ENCODE results near the gene ZNF69.
A peak's percentile ranks its signal among the peaks of the same experiment; 100 is the strongest.
"Not testable (repeated sequence)": the region's sequence is repeated elsewhere in the genome, so short reads cannot be mapped to it uniquely, and the experiment has no call there.

Gene ZNF69

DNA sequence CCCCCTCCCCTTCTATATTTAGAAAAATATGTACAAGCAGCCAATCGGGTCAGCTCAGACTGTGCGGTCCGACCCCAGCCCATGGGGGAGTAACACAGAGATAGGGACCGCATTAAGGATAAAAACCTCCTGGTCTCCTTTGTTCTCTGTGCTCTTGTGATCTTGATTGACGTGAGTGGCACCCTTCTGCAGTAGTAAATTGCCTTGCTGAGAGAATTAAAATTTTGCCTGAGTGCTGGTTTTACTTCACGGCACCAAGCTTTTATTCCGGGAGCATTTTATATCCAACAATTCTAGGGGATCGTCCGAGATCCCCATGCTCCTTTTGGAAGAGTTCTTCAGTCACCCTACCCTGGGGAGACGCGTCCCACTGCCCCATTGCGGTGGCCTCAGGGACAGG, 7.0 kb upstream of the ZNF69 start:
- DNase-seq (no peak), ATAC-seq (no peak)
- no peaks in the 10 kb centered on the region for H3K27me3 Mint-ChIP-seq
- no peak overlapping the region for H3K4me3 Mint-ChIP-seq
- H3K4me1 Mint-ChIP-seq, result peaks cover 7% of the 10 kb centered on the region
- H3K27ac Mint-ChIP-seq, result no peak overlapping the region
- no peaks in the 10 kb centered on the region for H3K9me3 Mint-ChIP-seq

DNA sequence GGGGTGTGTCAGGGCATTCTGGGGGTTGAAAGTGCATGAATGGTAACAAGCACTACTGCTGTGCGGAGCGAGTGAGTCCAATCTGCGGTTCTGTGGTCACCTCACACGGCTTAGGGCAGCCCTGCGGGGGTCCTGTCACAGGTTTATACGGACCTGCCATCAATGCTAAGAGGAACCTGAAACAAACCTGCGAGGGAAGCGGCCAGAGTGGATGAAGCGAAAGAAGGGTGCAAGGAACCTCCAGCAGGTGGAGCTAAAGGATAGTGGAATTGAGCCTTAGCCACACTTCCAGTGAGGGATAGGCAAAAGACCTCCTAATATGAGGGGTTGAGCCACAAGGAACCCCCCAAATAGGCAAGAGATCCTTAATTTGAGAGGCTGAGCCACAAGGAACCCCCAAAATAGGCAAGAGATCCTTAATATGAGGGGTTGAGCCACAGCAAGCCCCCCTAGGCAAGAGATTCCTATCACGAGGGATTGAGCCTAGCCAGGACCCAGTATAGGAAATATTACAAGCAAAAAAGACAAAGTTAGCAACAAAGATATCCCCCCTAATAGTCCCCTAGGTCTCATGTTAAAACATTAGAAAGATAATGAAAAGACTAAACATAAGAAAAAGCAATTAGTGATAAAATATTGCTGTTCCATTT, 6.3 kb upstream of the ZNF69 start:
- peaks cover 0 to 3% of the 10 kb centered on the region in 2 donors for H3K9me3 Mint-ChIP-seq
- peak; percentile 73 for ATAC-seq
- no peak overlapping the region for H3K27ac Mint-ChIP-seq
- DNase-seq, result peak; percentile 56 to 63
- H3K27me3 Mint-ChIP-seq, result no peaks in the 10 kb centered on the region
- peaks cover 7% of the 10 kb centered on the region for H3K4me1 Mint-ChIP-seq
- no peak overlapping the region for H3K4me3 Mint-ChIP-seq

DNA sequence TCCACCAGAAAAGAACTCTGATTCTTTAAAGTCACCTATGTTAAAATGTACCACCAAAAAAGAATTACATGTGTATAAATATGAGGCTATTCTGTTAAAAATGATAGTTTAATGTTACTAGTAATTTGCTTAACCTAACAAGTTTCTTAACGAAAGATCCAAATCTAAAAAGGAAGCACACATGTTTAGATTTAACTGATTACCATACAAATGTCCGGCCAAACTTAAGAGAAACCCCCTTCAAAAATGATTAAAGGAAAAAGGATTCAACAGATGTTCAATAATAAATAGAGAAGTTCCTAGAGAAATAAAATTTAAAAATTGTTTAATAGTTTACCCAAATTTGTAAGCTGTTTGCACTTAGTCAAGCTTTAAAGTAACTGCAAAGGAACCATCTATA, 5.0 kb upstream of the ZNF69 start:
- ATAC-seq (no peak), DNase-seq (no peak)
- Mint-ChIP-seq H3K27me3 (no peaks in the 10 kb centered on the region), H3K4me1 (peaks cover 12% of the 10 kb centered on the region), H3K27ac (no peak overlapping the region), H3K9me3 (peaks cover 0 to 7% of the 10 kb centered on the region in 2 donors), H3K4me3 (no peak overlapping the region)

DNA sequence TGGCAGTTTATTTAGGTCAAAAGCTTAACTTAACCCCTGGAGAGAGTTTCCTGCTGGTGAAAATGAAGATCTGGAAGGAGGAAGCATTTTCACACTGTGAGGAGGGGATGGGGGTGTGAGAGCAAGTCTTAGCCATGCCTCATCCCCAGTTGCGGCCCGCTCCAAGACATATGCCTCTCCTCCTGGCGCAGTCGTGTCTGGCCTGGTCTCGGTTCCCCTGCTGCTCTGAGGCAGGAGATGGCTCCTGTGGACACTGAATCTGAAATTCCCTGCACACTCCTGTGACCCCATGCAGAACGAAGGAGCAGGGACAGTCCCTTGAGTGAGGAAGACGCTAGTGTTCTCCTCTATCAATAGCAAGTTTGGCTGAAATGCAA, 360 bp upstream of the ZNF69 start:
- Mint-ChIP-seq H3K27ac (no peak overlapping the region), H3K9me3 (peaks cover 0 to 7% of the 10 kb centered on the region in 2 donors), H3K4me1 (peaks cover 27% of the 10 kb centered on the region), H3K4me3 (peak overlapping the region; percentile 94), H3K27me3 (no peaks in the 10 kb centered on the region)
- DNase-seq (no peak), ATAC-seq (peak; percentile 10)

DNA sequence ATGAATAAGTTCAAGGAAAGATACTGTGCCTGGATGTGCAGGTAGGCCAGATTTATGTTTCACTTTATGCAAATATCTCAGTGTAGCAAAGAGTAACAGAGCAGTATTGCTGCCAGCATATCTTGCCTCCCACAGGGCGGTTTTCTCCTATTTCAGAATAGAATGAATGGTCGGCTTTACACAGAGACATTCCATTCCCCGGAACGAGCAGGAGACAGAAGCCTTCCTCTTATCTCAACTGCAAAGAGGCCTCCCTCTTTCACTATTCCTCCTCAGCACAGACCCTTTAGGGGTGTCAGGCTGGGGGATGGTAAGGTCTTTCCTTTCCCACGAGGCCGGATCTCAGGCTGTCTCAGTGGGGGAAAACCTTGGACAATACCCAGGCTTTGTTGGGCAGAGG, 2.3 kb downstream of the ZNF69 start:
- Mint-ChIP-seq H3K9me3 (peaks cover 10 to 23% of the 10 kb centered on the region in 2 donors), H3K4me1 (peaks cover 27% of the 10 kb centered on the region)
- not testable (repeated sequence) for H3K4me3 Mint-ChIP-seq, DNase-seq, ATAC-seq, H3K27me3 Mint-ChIP-seq, H3K27ac Mint-ChIP-seq

DNA sequence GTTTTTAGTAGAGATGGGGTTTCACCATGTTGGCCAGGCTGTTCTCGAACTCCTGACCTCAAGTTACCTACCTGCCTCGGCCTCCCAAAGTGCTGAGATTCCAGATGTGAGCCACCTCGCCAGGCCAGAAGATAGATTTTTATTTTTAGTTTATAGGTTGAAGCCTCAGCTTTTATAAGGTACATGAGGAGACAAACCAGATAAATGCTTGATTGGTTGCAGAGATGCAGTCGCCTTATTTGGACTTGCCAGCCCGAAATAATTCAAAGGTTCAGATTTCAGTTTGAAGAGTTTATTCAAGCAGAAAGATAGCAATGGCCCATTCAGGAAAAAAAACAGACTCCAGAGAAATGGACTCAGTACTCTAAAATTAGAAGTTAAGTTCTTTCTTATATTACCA, 3.1 kb downstream of the ZNF69 start:
- ATAC-seq, result no peak
- no peak overlapping the region for H3K4me3 Mint-ChIP-seq
- no peaks in the 10 kb centered on the region for H3K27me3 Mint-ChIP-seq
- no peak overlapping the region for H3K27ac Mint-ChIP-seq
- no peak for DNase-seq
- H3K4me1 Mint-ChIP-seq, result peaks cover 27% of the 10 kb centered on the region
- peaks cover 16 to 31% of the 10 kb centered on the region in 2 donors for H3K9me3 Mint-ChIP-seq

DNA sequence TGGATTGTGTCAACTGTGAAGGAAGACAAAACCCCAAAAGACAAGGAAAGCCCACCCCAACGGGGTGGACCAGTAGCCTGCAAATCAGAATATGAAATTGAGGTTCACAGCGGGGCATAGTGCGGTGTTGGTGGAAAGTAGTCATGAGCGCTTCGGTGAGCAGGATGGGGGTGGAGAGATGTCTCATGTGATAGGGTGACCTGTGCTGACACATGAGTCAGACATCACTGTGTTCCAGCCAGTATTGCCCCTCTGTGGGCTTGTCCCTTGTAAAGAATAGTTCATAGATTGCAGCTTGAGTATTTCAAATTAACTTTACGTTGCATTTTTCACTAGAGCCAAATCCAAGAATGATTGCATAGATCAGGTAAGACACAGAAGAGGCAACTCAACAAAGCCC, 7.3 kb downstream of the ZNF69 start:
- Mint-ChIP-seq H3K4me1 (peaks cover under 1% of the 10 kb centered on the region), H3K27ac (no peak overlapping the region), H3K27me3 (no peaks in the 10 kb centered on the region), H3K4me3 (no peak overlapping the region), H3K9me3 (peaks cover 29 to 38% of the 10 kb centered on the region in 2 donors)
- DNase-seq, result no peak
- ATAC-seq, result no peak

DNA sequence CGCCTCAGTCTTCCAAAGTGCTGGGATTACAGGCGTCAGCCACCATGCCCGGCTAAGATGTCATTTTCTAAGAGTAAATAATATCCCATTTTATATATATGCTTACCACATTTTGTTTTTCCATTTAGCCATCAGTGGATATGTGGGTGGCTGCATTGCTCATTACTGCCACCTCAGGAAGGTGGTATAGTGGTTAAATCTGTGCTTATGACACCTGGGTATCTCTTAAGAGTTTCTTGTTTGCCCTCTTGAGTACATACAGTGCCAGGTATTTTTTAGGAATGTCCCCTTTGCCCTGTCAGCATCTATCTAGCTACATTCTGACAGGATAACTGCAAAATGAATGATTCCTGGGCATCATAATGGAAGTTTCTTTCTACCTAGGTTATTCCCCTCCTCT, 14.6 kb downstream of the ZNF69 start:
- ATAC-seq (no peak), DNase-seq (no peak)
- H3K4me3 Mint-ChIP-seq, result no peak overlapping the region
- H3K4me1 Mint-ChIP-seq, result no peaks in the 10 kb centered on the region
- no peak overlapping the region for H3K27ac Mint-ChIP-seq
- no peaks in the 10 kb centered on the region for H3K27me3 Mint-ChIP-seq
- peaks cover 31 to 53% of the 10 kb centered on the region in 2 donors for H3K9me3 Mint-ChIP-seq

DNA sequence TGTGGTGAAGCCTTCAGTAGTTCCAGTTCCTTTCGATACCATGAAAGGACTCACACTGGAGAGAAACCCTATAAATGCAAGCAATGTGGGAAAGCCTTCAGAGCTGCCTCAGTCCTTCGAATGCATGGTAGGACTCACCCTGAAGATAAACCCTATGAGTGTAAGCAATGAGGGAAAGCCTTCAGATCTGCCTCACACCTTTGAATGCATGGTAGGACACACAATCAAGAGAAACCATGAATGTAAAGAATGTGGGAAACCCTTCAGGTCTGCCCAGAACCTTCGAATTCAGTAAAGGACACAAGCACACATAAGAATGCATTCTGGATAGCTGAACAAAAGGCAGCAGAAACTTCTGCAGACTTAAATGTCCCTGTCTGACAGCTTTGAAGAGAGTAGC, 18.3 kb downstream of the ZNF69 start:
- H3K27me3 Mint-ChIP-seq, result no peaks in the 10 kb centered on the region
- no peaks in the 10 kb centered on the region for H3K4me1 Mint-ChIP-seq
- H3K4me3 Mint-ChIP-seq, result no peak overlapping the region
- DNase-seq (no peak), ATAC-seq (no peak)
- H3K9me3 Mint-ChIP-seq, result peaks cover 43 to 60% of the 10 kb centered on the region in 2 donors
- H3K27ac Mint-ChIP-seq, result no peak overlapping the region

DNA sequence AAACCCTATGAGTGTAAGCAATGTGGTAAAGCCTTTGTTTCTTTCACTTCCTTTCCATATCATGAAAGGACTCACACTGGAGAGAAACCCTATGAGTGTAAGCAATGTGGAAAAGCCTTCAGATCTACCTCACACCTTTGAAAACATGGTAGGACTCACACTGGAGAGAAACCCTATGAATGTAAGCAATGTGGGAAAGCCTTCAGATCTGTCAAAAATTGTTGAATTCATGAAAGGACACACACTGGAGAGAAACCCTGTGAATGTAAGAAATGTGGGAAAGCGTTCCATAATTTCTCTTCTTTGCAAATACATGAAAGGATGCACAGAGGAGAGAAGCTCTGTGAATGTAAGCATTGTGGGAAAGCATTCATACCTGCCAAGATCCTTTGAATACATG, 24.4 kb downstream of the ZNF69 start:
- peaks cover 27 to 61% of the 10 kb centered on the region in 2 donors for H3K9me3 Mint-ChIP-seq
- H3K27me3 Mint-ChIP-seq, DNase-seq, H3K4me1 Mint-ChIP-seq, H3K27ac Mint-ChIP-seq, ATAC-seq, H3K4me3 Mint-ChIP-seq: not testable (repeated sequence)

DNA sequence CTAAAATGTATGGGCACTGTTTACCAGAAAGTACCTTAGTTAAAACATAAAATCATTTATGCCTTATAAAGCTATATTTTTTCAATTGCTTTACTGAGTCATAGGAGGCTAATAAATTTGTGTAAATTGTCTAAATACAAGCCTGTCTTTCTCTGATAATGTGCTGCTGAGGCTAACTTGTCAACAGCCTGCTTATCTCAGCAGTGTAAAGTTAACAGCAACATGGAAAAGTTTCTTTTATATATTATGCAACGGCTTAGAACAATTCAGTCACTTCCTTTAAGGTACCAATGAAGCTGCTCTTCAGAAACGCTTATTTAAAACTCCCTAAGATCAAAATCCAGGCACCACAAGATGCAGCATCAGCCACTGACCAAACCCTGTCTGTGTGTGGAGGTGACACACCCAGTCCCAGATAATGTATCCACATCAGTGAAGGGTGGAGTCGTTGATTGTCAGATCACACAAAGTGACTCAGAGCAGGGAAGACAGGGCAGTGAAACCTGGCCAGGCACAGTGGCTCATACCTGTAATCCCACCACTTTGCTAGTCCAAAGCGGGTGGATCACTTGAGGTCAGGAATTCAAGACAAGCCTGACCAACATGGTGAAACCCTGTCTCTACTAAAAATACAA, 27.0 kb downstream of the ZNF69 start:
- not testable (repeated sequence) for H3K27ac Mint-ChIP-seq, H3K4me1 Mint-ChIP-seq, H3K27me3 Mint-ChIP-seq, H3K4me3 Mint-ChIP-seq, ATAC-seq, DNase-seq
- peaks cover 15 to 49% of the 10 kb centered on the region in 2 donors for H3K9me3 Mint-ChIP-seq

DNA sequence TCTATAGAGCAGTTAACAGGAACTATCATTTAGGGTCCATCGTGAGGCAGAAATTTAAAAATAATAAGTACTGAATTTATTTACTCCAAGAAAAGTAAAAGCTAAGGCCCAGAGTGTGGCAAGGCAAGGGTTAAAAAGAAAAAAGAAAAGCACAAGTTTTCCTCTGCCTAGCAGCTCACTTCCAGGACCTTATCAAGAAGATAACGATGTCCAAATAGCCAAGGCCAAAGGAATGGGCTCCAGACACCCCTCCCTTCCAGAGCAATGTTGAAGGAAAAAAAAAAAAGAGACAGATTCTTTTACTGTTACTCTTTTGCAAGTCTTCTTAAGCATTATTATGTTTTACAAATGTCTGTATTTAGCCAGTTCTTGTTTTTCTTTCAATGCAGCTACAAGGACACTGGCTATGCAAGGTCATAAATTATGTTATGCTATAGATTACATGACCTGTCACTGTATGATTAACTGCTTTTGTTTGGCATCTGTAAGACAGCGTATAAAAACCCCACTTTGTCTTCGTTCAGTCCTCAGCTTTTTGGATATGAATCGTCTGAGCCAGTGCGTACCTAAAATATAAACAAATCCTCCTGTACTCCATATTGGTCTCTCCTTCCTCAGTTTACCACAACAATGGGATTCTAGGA, 34.4 kb downstream of the ZNF69 start:
- no peak for DNase-seq
- H3K4me3 Mint-ChIP-seq, result no peak overlapping the region

DNA sequence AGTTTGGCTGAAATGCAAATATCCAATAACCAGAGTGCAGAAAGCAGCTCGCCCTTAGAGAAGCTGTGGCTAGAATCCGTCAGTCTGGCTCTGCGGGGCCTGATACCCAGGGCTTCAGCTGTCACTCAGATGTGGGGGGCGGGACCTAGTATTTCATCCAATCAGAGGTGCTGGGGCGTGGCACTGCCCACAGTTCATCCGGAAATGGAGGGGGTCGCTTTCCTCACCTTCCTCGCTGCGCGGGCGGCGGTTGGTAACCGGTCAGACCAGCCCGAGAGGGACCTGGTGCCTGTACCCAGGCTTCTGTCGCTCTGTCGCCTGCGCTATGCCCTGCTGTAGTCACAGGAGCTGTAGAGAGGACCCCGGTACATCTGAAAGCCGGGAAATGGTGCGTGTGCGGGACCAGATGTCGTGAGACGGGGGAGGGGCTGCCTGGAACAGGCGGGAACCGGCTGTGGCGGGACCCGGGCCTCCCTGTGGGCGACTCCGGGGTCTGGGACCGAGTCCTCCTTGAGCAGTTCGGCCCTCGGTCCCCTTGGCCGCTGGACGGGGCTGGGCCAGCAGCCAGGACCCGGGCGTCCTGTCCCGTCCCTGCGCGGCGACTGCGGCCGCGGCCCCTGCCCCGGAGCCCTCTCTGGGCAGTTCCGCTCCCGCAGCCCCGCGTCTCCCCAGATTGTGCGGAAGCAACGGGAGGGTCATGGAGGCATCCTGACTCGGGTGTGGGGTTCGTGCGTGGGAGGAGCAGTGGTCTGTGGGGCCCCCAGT, 37.5 kb downstream of the ZNF69 start, which contains the start of gene ZNF700:
TSS of gene ZNF700 (plus strand) at position 222 of the 765 bp plus-strand sequence. CDS start at position 326, 104 bp downstream.
- peaks cover 38% of the 10 kb centered on the region for H3K4me1 Mint-ChIP-seq
- peak within 1 kb of the TSS; percentile 85 to 99 for H3K4me3 Mint-ChIP-seq
- peaks cover 0 to 2% of the 10 kb centered on the region in 2 donors for H3K9me3 Mint-ChIP-seq
- ATAC-seq (peak; percentile 97), DNase-seq (peak; percentile 93 to 96)
- peak within 1 kb of the TSS; percentile 96 to 99 for H3K27ac Mint-ChIP-seq
- H3K27me3 Mint-ChIP-seq, result peaks cover 7% of the 10 kb centered on the region

More for the DNA sequence above, 34.4 kb downstream of the ZNF69 start:
- peaks cover 7% of the 10 kb centered on the region for H3K27me3 Mint-ChIP-seq
- H3K27ac Mint-ChIP-seq, result no peak overlapping the region
- no peak for ATAC-seq
- peaks cover 36% of the 10 kb centered on the region for H3K4me1 Mint-ChIP-seq
- H3K9me3 Mint-ChIP-seq, result peaks cover 5 to 15% of the 10 kb centered on the region in 2 donors

DNA sequence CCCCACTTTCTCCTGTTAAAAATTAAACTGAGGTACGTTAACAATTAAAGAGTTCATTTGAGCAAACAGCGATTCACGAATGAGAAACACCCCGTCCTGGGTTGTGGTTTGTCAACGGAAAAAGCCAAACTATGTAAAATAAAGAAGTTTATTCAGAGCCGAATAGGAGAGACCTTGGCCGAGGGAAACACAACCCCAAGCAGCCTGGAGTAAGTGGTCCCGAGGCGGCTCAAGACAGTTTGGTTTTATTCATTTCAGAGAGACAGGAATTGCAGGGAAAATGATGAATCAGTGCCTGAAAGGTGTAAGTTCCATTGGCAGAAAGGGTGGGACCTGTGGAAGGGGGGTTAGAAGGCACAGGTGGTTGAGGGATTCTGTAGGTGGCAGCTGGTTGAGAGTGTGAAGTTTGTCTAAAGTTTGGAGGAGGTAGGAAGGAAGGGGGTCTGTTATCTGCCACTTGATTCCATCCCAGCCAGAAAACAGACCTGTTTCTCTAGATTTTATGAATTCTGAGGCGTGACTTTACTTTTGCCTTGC, 38.1 kb downstream of the ZNF69 start:
- H3K9me3 Mint-ChIP-seq, ATAC-seq, H3K27me3 Mint-ChIP-seq, DNase-seq: not testable (repeated sequence)
- Mint-ChIP-seq H3K27ac (peak overlapping the region; percentile 49 to 99), H3K4me3 (peak overlapping the region; percentile 85 to 99), H3K4me1 (peaks cover 38% of the 10 kb centered on the region)

DNA sequence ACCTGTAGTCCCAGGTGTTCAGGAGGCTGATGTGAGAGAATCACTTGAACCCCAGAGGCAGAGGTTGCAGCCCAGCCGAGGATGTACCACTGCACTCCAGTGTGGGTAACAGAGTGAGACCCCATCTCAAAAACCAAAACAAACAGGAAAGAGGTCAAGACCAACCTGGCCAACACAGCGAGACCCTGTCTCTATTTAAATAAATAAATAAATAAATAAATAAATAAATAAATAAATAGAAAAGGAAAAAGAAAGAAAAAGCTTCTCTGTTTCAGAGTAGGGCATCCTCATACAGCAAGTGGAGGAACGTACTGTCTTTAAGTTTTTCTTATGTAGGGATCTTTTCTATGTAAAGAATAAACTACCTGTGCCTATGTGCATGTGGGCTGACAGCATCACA, 39.6 kb downstream of the ZNF69 start:
- H3K27me3 Mint-ChIP-seq, result peaks cover 7% of the 10 kb centered on the region
- no peak for DNase-seq
- H3K4me1 Mint-ChIP-seq, result peaks cover 38% of the 10 kb centered on the region
- H3K4me3 Mint-ChIP-seq, result no peak overlapping the region
- peaks cover 0 to 13% of the 10 kb centered on the region in 2 donors for H3K9me3 Mint-ChIP-seq
- no peak for ATAC-seq
- no peak overlapping the region for H3K27ac Mint-ChIP-seq
